Loucy (cell line): ENCODE results near the gene CENPP.

Experiments
- H2AFZ ChIP-seq: fragments of 200-600 bp; sonication (generic); 2 replicates; pipeline ENCODE4 v1.6.0; 2016; ENCODE audit warnings: antibody characterized with exemption, mild to moderate bottlenecking, low read length, moderate library complexity
- H3F3A ChIP-seq: fragments of 200-600 bp; 2 replicates; pipeline ENCODE4 v1.6.0; 2016; ENCODE audit warnings: antibody characterized with exemption, low read depth, mild to moderate bottlenecking
- H3K27me3 ChIP-seq: fragments of 200-600 bp; sonication (generic); 2 replicates; pipeline ENCODE4 v1.6.1; 2014; ENCODE audit warnings: low read length, mild to moderate bottlenecking; ENCODE audit not compliant: insufficient read depth, poor library complexity, severe bottlenecking
- H3K36me3 ChIP-seq: fragments of 200-600 bp; sonication (generic); 2 replicates; pipeline ENCODE4 v1.6.1; 2016; ENCODE audit warnings: low read length; ENCODE audit not compliant: insufficient read depth
- H3K4me1 ChIP-seq: fragments of 200-600 bp; sonication (generic); 2 replicates; pipeline ENCODE4 v1.5.1; 2014; ENCODE audit warnings: low read length, mild to moderate bottlenecking; ENCODE audit not compliant: insufficient read depth, poor library complexity, severe bottlenecking
- H3K4me2 ChIP-seq: fragments of 200-600 bp; sonication (generic); 2 replicates; pipeline ENCODE4 v1.6.0; 2014; ENCODE audit warnings: antibody characterized with exemption, low read length, low read depth, mild to moderate bottlenecking; ENCODE audit not compliant: poor library complexity, severe bottlenecking
- H3K4me3 ChIP-seq: fragments of 200-600 bp; sonication (generic); 2 replicates; pipeline ENCODE4 v1.5.1; 2014; ENCODE audit warnings: low read length, mild to moderate bottlenecking, mixed read lengths; ENCODE audit not compliant: poor library complexity, severe bottlenecking
- H3K79me2 ChIP-seq: fragments of 200-600 bp; sonication (generic); 2 replicates; pipeline ENCODE4 v1.6.1; 2014; ENCODE audit warnings: low read length; ENCODE audit not compliant: insufficient read depth
- H3K9ac ChIP-seq: fragments of 200-600 bp; sonication (generic); 2 replicates; pipeline ENCODE4 v1.6.0; 2014; ENCODE audit warnings: mild to moderate bottlenecking, low read depth, low read length, moderate library complexity; ENCODE audit not compliant: poor library complexity, severe bottlenecking
- H3K9me2 ChIP-seq: fragments of 200-600 bp; sonication (generic); replicated peaks from 2 replicates; pipeline ENCODE4 v1.6.1; 2016; ENCODE audit warnings: low read depth, low read length, mixed read lengths
- H3K9me3 ChIP-seq: fragments of 200-600 bp; sonication (generic); 2 replicates; pipeline ENCODE4 v1.6.1; 2014; ENCODE audit warnings: mild to moderate bottlenecking, antibody characterized with exemption, low read length, low read depth; ENCODE audit not compliant: insufficient read depth
- H4K20me1 ChIP-seq: fragments of 200-600 bp; sonication (generic); 2 replicates; pipeline ENCODE4 v1.6.0; 2014; ENCODE audit warnings: antibody characterized with exemption, low read length, mild to moderate bottlenecking; ENCODE audit not compliant: insufficient read depth, poor library complexity, severe bottlenecking
- EZH2phosphoT487 ChIP-seq: fragments of 200-600 bp; IDR thresholded peaks from 2 replicates; pipeline ENCODE4 v1.6.1; 2018; ENCODE audit warnings: antibody characterized with exemption, mild to moderate bottlenecking, moderate library complexity, borderline replicate concordance
- TF ChIP-seq, protein P1 (sequence below): fragments of 200-600 bp; sonication (generic); conservative IDR thresholded peaks from 2 replicates; pipeline ENCODE4 v1.5.1; 2014; ENCODE audit warnings: mild to moderate bottlenecking, antibody characterized with exemption, low read length

The CENPP gene

DNA sequence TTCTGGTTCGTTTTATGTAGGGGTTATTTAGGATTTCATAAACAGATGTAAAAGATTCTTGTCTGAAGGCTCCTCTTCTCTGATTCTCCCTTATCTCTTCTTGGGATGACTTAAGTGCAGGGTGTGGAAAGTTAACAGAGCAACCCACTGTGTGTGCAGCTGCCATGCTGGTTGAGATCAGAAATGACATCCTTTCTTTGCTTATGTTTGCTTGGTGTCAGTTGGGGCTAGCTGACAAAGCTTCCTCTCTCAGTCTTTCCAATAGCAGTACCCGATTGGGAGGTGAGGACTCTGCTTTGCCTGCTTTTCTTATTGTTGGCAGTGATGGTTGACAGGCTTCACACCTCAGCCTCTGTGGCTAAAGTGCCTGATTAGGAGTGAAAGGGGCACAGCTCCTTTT, 52.1 kb downstream of the CENPP start:
- H3K79me2 ChIP-seq, result peaks cover 18% of the 10 kb centered on the region
- H2AFZ ChIP-seq, result no peak overlapping the region
- no peaks in the 10 kb centered on the region for H4K20me1 ChIP-seq
- H3K4me2 ChIP-seq, result peak overlapping the region; percentile 34
- H3K36me3 ChIP-seq, result peaks cover 5% of the 10 kb centered on the region; the same call in 1 of the 2 replicates
- no peak overlapping the region for H3K4me3 ChIP-seq
- H3K9me2 ChIP-seq, result no peaks in the 10 kb centered on the region
- peaks cover 44% of the 10 kb centered on the region for H3K4me1 ChIP-seq
- H3K9ac ChIP-seq, result peak overlapping the region; percentile 22
- no peaks in the 10 kb centered on the region for H3K27me3 ChIP-seq
- H3F3A ChIP-seq, result no peaks in the 10 kb centered on the region
- no peak for TF ChIP-seq EZH2phosphoT487
- TF ChIP-seq, protein P1, sequence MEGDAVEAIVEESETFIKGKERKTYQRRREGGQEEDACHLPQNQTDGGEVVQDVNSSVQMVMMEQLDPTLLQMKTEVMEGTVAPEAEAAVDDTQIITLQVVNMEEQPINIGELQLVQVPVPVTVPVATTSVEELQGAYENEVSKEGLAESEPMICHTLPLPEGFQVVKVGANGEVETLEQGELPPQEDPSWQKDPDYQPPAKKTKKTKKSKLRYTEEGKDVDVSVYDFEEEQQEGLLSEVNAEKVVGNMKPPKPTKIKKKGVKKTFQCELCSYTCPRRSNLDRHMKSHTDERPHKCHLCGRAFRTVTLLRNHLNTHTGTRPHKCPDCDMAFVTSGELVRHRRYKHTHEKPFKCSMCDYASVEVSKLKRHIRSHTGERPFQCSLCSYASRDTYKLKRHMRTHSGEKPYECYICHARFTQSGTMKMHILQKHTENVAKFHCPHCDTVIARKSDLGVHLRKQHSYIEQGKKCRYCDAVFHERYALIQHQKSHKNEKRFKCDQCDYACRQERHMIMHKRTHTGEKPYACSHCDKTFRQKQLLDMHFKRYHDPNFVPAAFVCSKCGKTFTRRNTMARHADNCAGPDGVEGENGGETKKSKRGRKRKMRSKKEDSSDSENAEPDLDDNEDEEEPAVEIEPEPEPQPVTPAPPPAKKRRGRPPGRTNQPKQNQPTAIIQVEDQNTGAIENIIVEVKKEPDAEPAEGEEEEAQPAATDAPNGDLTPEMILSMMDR, result no peak
- peaks cover 9% of the 10 kb centered on the region for H3K9me3 ChIP-seq

DNA sequence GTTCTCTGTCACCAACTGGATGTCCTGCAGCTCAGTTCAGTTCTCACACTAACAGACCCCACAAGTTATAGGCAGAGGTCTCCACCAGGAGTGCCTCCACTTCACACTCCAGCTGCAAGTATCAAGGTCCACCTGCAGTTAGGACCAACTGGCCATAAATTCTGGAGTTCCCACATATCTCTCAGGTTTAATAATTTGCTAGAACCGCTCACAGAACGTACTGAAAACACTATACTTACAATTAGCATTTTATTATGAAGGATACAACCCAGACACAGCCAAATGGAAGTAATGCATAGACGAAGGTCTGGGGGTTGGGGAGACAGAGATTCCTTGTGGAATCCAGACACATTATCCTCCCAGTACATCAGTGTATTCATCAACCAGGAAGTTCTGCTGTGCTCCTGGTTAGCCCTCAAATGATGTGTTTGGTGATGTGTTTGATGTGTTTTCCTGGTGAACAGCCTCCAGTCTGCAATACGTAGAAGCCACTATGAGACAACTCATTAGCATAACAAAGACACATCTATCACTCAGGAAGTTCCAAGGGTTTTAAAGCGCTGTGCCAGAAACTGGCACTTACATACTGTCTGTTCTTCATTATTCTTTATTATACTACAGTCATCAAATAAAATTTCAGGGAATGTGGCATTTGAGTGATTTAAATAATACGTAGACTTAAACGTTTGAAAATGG, 53.3 kb downstream of the CENPP start:
- no peaks in the 10 kb centered on the region for H4K20me1 ChIP-seq
- no peaks in the 10 kb centered on the region for H3K27me3 ChIP-seq
- no peaks in the 10 kb centered on the region for H3K9me2 ChIP-seq
- H3K4me1 ChIP-seq, result peaks cover 44% of the 10 kb centered on the region
- no peak overlapping the region for H3K9ac ChIP-seq
- peaks cover 25% of the 10 kb centered on the region for H3K79me2 ChIP-seq
- no peak overlapping the region for H2AFZ ChIP-seq
- peaks cover 3% of the 10 kb centered on the region; the same call in 1 of the 2 replicates for H3K36me3 ChIP-seq
- H3K4me3 ChIP-seq, result no peak overlapping the region
- H3K4me2 ChIP-seq, result peak overlapping the region; percentile 35
- H3K9me3 ChIP-seq, result peaks cover 7% of the 10 kb centered on the region
- no peaks in the 10 kb centered on the region for H3F3A ChIP-seq
- TF ChIP-seq EZH2phosphoT487, result no peak
- TF ChIP-seq, protein P1, result no peak

DNA sequence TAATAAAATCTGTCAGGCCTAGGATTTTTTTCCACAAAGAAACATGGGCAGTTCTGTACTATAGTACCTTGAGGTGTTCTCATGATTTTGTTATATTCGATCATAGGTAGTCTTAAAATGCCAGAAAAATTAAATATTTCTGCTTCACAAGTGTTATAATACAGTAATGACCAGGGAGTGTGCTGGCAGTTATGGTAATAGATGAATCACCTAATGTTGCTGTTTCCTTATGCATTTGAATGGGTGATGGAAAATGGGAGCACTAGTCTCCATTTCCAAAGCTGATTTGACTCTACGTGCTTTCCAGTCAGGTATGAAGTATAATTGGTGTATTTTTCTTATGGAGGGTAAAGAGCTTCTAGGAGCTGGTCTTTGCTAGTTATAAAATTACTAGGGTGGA, 54.9 kb downstream of the CENPP start:
- no peak for TF ChIP-seq EZH2phosphoT487
- TF ChIP-seq, protein P1, result no peak
- no peaks in the 10 kb centered on the region for H3K27me3 ChIP-seq
- H3K9me3 ChIP-seq, result peaks cover 7% of the 10 kb centered on the region
- H3K4me1 ChIP-seq, result peaks cover 44% of the 10 kb centered on the region
- no peaks in the 10 kb centered on the region for H3F3A ChIP-seq
- H3K79me2 ChIP-seq, result peaks cover 28% of the 10 kb centered on the region
- H2AFZ ChIP-seq, result no peak overlapping the region
- H3K4me2 ChIP-seq, result no peak overlapping the region
- H3K36me3 ChIP-seq, result peaks cover 7% of the 10 kb centered on the region; the same call in 1 of the 2 replicates
- no peak overlapping the region for H3K9ac ChIP-seq
- no peak overlapping the region for H3K4me3 ChIP-seq
- H3K9me2 ChIP-seq, result no peaks in the 10 kb centered on the region
- no peaks in the 10 kb centered on the region for H4K20me1 ChIP-seq
